Uterus (tissue), 4 donors: ENCODE results near the gene EVA1A. TPM values are rescaled to one million over a fixed set of nuclear protein-coding genes. Genes with fewer than 3 reads are reported as not detected.

Source experiments
- DNase-seq, 2 donors: peaks; one replicate each; pipeline ENCODE4 v3.0.0-alpha.2; 2019 to 2020
- H3K27ac ChIP-seq, 2 donors: fragments of 200-600 bp; sonication (generic); 1 replicate in 1 of 2; 2 replicates in 1 of 2; pipeline ENCODE4 v1.5.1; 2016 to 2018
- H3K27me3 ChIP-seq, 2 donors: fragments of 200-600 bp; sonication (generic); one replicate each; pipeline ENCODE4 v1.5.1; 2018 to 2019; ENCODE audit warnings: control low read depth in 1 of 2
- H3K36me3 ChIP-seq, 2 donors: fragments of 200-600 bp; sonication (generic); one replicate each; pipeline ENCODE4 v1.5.1; 2019; ENCODE audit warnings: control low read depth in 1 of 2
- H3K4me1 ChIP-seq, 2 donors: fragments of 200-600 bp; sonication (generic); one replicate each; pipeline ENCODE4 v1.5.1; 2018 to 2019; ENCODE audit warnings: control low read depth in 1 of 2
- H3K4me3 ChIP-seq, 2 donors: fragments of 200-600 bp; sonication (generic); 1 replicate in 1 of 2; 2 replicates in 1 of 2; pipeline ENCODE4 v1.5.1; 2018 to 2019; ENCODE audit warnings: mild to moderate bottlenecking in 1 of 2
- H3K9me3 ChIP-seq, 2 donors: fragments of 200-600 bp; sonication (generic); one replicate each; pipeline ENCODE4 v1.5.1; 2019; ENCODE audit warnings: control low read depth in 1 of 2
- POLR2A ChIP-seq, 2 donors: fragments of 450-650 bp; IDR thresholded peaks; one replicate each; pipeline ENCODE4 v1.6.1; 2016; ENCODE audit warnings: antibody characterized with exemption in 2 of 2, mild to moderate bottlenecking in 1 of 2, moderate library complexity in 1 of 2
- intact Hi-C: fragments of 100-400 bp; cut with DNase I; formaldehyde crosslinking; loops from one replicate; pipeline ENCODE4 v1.15.1; 2023; ENCODE audit warnings: low total_unique reads
- total RNA-seq, 4 donors: library from RNA; depleted of rRNA in 3 of 4; stranded (reverse); fragments of >200 nt in 3 of 4; gene quantifications; one replicate each; pipeline versions ENCODE4 v1.1.0 to v1.2.4, GENCODE V29; 2014 to 2023
- TF ChIP-seq, protein P1 (sequence below), 4 experiments: fragments of 200-600 bp in 2 of 4; fragments of 450-650 bp in 2 of 4; sonication (generic) in 2 of 4; IDR thresholded peaks; one replicate each; pipeline ENCODE4 v1.5.1; 2016 to 2019; ENCODE audit warnings: antibody characterized with exemption in 4 of 4, mild to moderate bottlenecking in 2 of 4, moderate library complexity in 1 of 4
- donor health status: DM: yes; HTN: yes; CAD: no.

The EVA1A gene
- total RNA-seq, 4 donors from 2014 or later = 1.2 to 22.1 (median 2.3) TPM; not detected in 1

DNA sequence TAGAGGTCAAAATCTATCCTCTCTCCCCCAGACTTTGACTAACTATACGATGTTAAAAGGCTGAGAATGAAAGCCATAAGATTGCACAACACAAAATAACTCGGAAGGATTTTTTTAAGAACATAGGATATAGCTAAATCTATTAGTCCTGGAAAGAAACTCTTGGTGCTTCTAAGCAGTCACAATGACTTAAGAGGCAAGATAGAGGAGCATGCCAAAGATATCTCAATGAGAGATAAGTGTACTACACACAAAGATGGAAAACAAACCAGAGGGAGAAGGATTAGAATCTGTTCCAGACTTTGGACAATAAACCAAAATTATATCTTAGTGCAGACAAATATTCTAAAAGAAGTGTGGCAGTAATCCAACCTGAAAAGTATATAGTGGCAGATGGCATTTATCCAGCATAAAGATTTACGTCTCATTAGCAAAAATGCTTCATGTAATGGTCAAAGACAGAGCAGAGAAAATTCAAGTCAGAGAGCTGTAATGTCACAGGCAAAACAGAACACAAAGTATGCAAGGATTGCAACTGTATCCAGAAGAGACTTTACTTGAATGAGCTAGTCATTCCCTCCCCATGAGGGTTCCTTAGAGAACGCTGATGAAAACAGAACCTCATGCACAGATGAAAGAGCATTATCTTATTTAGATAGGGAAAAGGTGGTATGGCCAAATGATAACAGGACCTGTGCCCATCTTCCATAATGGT is 28.8 kb upstream of the EVA1A start:
- intact Hi-C loops = no loop called here
- no peaks in the 10 kb centered on the region for H3K27me3 ChIP-seq
- DNase-seq = no peak
- H3K4me1 ChIP-seq = no peaks in the 10 kb centered on the region
- no peaks in the 10 kb centered on the region for H3K9me3 ChIP-seq
- H3K27ac ChIP-seq = no peak overlapping the region
- TF ChIP-seq, protein P1, sequence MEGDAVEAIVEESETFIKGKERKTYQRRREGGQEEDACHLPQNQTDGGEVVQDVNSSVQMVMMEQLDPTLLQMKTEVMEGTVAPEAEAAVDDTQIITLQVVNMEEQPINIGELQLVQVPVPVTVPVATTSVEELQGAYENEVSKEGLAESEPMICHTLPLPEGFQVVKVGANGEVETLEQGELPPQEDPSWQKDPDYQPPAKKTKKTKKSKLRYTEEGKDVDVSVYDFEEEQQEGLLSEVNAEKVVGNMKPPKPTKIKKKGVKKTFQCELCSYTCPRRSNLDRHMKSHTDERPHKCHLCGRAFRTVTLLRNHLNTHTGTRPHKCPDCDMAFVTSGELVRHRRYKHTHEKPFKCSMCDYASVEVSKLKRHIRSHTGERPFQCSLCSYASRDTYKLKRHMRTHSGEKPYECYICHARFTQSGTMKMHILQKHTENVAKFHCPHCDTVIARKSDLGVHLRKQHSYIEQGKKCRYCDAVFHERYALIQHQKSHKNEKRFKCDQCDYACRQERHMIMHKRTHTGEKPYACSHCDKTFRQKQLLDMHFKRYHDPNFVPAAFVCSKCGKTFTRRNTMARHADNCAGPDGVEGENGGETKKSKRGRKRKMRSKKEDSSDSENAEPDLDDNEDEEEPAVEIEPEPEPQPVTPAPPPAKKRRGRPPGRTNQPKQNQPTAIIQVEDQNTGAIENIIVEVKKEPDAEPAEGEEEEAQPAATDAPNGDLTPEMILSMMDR (IDR thresholded peaks at IDR 0.05) = no peak
- no peak for TF ChIP-seq POLR2A (IDR thresholded peaks at IDR 0.05)
- H3K4me3 ChIP-seq = no peak overlapping the region
- H3K36me3 ChIP-seq = no peaks in the 10 kb centered on the region

DNA sequence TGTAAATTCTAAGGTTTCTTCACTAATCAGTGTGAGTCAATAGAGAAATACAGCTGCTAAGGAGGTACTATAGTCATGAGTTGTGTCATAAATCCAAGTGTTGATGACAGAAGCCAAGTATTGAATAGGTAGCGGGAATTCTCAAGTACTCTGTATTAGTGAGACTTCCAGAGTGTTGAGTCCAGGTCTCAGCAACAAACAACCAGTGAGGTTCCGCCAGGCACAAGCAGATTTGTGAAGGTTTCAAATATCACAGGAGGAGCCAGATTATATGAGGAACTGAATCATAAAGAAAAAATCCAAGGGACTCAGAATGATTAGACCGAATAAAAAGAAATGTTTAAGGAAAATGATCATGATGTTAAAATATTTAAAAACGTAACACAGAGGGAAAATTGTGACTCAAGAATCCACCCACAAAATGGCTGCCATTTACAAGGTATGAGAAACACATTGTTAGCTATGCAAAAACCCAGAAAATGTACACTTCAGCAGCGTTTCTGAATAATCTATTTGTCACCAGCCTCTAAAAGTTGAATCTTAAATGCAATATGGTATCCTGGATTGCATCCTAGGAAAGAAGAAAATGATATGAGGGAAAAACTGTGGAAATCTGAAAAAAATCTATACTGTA is 27.3 kb upstream of the EVA1A start:
- H3K36me3 ChIP-seq = no peaks in the 10 kb centered on the region
- no peaks in the 10 kb centered on the region for H3K27me3 ChIP-seq
- no peak overlapping the region for H3K27ac ChIP-seq
- H3K4me1 ChIP-seq = no peaks in the 10 kb centered on the region
- TF ChIP-seq POLR2A (IDR thresholded peaks at IDR 0.05) = no peak
- TF ChIP-seq, protein P1 (IDR thresholded peaks at IDR 0.05) = no peak
- DNase-seq = no peak
- no peak overlapping the region for H3K4me3 ChIP-seq
- H3K9me3 ChIP-seq = no peaks in the 10 kb centered on the region
- intact Hi-C loops = no loop called here

DNA sequence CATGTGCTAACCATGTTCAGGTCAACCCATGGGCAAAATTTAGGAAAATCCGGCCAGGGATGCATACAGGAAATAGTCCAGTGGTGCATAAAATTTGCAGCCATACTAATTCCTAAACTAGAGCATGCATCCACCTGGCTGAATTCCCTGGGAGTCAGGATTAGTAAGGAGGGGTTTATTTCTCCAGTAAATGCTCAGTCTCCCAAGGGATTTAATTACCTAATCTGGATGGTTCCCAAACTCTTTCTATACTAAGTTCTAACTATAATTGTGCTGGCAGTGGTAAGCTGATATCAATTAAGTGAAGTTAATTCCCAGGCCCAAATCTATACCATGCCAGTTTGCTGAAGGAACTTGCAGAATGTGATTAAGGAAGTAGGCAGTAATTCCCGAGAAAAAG is 26.2 kb upstream of the EVA1A start:
- Histone ChIP-seq H3K36me3 (no peaks in the 10 kb centered on the region), H3K4me1 (no peaks in the 10 kb centered on the region), H3K9me3 (no peaks in the 10 kb centered on the region), H3K4me3 (no peak overlapping the region), H3K27me3 (no peaks in the 10 kb centered on the region), H3K27ac (no peak overlapping the region)
- no peak for TF ChIP-seq POLR2A (IDR thresholded peaks at IDR 0.05)
- TF ChIP-seq, protein P1 (IDR thresholded peaks at IDR 0.05) = no peak
- DNase-seq = no peak
- intact Hi-C loops = no loop called here

DNA sequence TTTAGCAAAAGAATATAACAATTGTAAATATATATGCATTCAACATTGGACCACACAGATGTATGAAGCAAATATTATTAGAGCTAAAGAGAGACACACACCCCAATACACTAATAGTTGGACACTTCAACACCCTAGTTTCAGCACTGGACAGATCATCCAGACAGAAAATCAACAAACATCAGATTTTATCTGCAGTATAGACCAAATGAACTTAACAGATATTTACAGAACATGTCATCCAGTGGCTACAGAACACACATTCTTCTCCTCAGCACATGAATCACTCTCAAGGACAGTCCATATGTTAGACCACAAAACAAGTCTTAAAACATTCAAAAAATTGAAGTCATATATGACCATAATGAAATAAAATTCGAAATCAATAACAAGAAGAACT is 22.1 kb upstream of the EVA1A start:
- Histone ChIP-seq H3K27me3 (no peaks in the 10 kb centered on the region), H3K4me1 (no peaks in the 10 kb centered on the region), H3K36me3 (no peaks in the 10 kb centered on the region), H3K27ac (no peak overlapping the region), H3K4me3 (no peak overlapping the region), H3K9me3 (no peaks in the 10 kb centered on the region)
- no peak for DNase-seq
- intact Hi-C loops = no loop called here
- TF ChIP-seq POLR2A (IDR thresholded peaks at IDR 0.05) = no peak
- TF ChIP-seq, protein P1 (IDR thresholded peaks at IDR 0.05) = no peak

DNA sequence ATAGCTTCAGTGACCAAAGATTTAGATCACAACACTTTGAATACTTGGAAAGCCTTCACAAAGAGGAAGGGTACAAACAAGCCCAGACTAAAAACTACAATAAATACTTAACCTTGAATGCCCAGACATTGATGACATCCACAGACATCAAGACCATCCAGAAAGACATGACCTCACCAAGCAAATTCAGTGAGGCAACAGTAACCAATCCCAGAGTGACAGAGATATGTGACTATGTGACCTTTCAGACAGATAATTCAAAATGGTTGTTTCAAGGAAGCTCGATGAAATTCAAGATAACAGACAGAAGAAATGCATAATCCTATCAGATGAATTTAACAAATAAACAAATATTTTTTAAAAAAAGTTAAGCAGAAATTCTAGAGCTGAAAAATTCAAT is 19.9 kb upstream of the EVA1A start:
- no peak overlapping the region for H3K4me3 ChIP-seq
- no peak overlapping the region for H3K27ac ChIP-seq
- DNase-seq = no peak
- no peaks in the 10 kb centered on the region for H3K27me3 ChIP-seq
- no peaks in the 10 kb centered on the region for H3K4me1 ChIP-seq
- no peaks in the 10 kb centered on the region for H3K9me3 ChIP-seq
- H3K36me3 ChIP-seq = no peaks in the 10 kb centered on the region
- TF ChIP-seq, protein P1 (IDR thresholded peaks at IDR 0.05) = no peak
- TF ChIP-seq POLR2A (IDR thresholded peaks at IDR 0.05) = no peak
- intact Hi-C loops = no loop called here
